GM18498 (cell line): ENCODE measurements around the gene CLEC14A.

Experiments used
- ATAC-seq: cut with Tn5 transposase; IDR thresholded peaks from one replicate; pipeline ENCODE4 v1.9.1; 2021; ENCODE audit warnings: mild to moderate bottlenecking, moderate library complexity; ENCODE audit not compliant: unreplicated experiment

The CLEC14A gene

DNA sequence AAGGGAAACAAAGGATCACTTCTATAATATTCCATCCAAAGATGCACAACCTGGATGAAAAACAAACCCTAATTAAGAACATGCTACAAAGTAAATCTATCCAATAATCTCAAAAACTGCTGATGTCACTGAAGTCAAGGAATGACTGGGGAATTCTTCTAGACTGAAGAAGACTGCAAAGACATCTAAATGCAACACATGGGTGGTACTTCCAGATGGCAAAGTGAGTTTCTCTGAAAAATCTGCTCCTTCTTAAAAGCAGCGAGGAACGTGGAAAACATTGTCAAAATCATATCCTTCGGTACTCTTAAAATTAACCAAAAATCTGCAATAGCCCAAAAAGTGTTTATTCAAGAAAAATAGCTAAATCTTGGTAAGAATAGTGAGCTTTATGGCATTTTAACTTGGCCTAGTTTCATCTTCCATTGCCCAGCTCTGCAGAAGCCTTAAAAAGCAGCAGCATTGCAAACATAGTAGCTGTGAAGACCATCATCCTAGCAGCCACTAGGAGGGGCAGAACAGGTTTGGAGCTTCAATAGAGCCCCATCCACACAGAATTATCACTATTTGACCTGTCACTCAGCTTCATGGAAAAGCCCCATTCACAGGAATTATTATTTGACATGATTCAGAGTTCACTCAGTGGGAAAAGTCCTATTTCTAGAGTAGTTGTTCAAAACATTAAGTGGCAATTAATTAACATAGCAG, 7.4 kb downstream of the CLEC14A start:
- ATAC-seq, result no peak

DNA sequence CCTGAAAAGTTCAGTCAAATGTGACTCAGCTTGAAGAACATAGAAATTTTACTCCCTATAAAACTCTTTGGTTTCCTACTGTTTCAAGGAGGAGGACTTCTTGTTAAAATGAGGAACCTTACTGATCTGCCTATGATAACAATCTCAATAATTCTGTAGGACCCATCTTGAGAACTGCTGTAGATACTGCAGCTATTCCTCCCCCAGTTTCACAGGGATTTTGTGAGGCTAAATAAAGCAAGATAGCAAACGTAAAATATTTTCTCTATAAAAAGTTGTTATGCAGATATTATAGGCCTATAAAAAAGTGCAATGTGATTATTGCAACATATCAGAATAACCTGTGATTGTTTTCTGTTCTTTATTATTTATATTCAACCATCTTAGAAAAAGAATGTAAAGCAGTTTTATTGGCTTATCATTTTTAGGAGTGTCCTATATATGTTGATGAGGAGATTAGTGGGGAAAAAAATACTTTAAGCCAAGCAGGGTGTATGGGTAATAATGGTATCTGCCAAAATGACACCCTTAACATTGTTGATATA, 12.1 kb downstream of the CLEC14A start:
- no peak for ATAC-seq

DNA sequence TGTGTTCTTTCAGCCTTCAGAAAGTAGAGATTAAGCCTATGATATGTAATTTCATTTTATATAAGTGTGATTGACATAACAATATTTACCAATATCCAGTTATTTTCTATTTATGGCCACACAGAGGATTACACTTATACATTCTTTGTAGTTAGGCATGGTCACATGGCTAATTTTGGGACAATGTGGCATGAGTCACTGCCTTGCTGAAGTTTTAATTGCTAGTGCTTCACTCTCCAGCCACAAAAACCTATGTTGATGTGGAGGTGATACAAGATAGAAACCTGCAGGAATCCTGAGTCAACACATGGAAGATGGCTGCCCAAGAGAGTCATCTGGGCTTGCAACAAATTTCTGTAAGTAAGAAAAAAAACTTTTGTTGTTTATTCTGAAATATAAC, 17.0 kb downstream of the CLEC14A start:
- no peak for ATAC-seq

DNA sequence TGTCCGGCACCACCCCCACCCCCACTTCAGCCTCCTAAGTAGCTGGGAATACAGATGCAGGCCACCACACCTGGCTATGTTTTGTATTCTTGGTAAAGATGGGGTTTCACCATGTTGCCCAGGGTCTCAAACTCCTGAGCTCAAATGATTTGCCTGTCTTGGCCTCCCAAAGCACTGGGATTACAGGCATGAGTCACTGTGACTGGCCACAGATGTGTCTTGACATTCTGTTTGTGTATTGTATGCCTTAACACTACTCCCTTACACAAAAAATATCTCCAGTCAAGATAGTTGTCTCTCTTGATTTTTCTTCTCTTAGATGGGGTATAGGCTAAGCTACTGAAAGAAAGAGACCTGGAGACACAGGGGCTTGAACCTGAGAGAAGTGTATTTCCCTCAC, 17.6 kb downstream of the CLEC14A start:
- ATAC-seq, result no peak

DNA sequence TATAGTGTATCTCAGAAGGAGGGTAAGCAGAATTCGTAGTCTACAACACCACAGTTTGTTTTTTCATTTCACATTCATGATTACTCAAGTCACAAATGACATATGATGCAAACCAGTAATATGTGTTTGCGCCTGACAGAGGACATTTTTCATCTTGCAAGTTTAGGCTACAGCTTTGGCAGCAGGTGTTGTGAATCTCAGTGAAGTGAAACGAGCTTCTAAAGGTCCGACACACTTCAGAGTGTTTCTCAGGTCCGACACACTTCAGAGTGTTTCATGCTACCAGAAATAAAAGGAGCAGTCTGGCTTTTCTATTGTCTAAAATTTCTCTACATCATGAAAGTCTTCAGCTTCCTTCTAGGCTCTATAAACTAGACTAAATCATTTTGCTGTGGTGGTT, 22.7 kb downstream of the CLEC14A start:
- ATAC-seq, result no peak

DNA sequence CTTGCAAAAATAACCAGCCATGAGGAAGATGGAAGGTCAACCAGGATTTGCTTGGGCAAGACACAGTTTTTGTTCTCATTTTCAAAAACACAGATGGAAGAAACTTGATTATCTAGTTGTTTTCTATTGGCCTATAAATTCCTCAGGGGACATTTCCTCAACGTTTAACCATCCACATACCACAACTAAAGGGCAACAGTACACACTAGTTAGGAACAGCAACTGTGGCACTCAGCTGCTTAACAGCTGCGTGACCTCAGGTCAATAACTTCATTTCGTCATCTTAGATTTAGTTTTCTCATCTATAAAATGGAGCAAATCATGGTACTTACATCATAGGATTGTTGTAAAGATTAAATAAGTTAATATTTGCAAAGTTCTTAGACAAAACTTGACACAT, 29.5 kb downstream of the CLEC14A start:
- no peak for ATAC-seq

DNA sequence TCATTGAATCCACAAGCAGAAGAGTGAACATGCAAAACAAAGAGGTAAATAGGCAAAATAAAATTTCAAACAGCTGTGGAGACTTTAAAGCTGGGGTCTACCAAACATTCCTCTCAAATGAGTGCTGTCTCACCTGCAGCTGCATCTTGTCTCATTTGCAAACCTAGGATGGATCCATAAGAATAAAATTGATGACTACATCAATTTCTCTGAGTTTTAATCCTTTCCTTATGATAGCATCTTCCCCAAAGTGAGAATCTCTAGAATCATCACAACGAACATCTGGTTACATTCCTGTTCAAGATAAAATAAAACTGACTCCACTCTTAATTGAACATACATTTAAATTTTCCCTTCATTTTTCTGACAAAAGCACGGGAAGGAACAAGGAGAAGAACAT, 29.9 kb downstream of the CLEC14A start:
- no peak for ATAC-seq

DNA sequence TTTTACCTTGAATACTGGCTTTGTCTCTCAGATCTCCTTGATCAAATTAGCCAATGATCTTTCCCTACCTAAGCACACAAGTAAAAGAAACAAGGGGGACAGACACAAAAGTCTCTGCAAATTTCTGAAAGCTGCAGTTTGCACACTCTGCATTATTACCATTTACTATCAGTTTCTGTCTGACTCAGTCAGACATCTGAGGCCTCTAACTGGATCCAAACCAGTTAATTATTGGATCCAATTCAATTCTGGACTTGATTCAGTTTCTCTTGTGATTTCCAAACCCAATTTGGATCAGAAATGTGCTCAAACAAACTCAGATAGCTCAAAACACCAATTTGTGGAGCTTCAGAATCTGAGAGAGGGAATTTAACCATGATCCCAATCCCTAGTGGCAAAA, 31.6 kb downstream of the CLEC14A start:
- no peak for ATAC-seq

DNA sequence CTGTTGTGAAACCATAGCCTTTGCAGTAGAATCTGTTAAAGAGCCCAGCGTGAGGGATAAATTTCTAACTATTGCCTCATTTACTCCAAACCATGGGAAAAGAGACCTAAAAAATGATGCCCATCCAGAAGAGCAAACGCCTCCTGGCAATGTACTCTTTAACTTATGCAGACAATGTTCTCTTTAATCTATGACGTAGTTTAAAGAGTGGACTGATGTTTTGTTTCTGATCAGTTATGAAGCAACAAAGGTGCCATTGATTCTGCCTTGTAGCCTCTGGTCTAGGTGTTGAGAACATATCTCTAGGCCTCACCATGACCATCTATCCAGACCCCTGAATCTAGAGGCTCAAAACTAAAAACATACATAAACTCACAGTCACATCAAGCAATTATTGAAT, 34.8 kb downstream of the CLEC14A start:
- ATAC-seq, result no peak

DNA sequence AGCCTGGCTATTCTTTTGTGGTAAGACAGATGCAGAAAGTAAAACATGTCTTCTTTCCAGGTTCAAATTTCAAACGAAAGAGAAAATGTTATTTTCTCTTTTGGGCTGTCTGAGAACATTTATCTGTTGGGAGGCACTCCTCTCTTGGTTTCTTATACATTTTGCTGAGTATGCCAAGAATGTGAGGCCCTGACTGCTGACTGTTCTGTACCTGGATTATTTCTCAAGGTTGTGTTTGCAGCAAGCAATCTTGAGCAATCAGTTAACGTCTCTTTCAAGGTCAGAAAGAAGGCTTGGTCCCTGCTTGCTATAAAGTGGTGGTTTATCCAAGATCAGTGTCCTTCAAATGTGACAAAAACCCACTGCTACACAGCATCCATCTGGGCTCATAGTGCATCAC, 38.3 kb downstream of the CLEC14A start:
- no peak for ATAC-seq

DNA sequence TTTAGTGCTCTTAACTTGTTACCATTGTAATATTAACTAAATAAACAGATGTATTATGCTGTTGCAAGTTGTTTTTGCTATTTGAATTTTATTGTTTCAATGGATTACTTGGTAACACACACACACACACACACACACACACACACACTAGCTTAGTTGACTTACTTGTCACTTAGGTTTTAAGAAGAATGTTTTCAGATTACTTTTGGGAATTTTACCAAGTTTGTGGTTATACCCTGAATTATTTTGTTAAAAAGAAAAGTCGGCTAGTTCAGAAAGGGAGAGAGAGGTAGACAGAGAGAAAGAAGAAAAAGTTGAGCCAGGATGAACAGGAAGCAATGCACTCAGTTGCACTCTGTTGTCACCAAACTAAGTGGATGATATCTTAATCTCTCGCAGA, 42.9 kb downstream of the CLEC14A start:
- no peak for ATAC-seq

DNA sequence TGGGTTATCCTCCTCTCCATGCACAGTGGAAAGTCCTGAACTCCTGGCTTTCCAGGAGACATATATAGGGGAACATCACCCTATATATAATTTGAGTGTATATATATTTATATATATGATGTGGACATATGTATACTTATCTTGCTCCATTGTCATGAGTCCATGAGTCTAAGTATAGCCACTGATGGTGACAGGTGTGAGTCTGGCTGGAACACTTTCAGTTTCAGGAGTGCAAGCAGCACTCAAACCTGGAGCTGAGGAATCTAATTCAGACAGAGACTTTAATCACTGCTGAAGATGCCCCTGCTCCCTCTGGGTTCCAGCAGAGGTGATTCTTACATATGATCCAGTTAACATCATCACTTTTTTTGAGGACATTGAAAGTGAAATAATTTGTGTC, 43.8 kb downstream of the CLEC14A start:
- ATAC-seq, result no peak

DNA sequence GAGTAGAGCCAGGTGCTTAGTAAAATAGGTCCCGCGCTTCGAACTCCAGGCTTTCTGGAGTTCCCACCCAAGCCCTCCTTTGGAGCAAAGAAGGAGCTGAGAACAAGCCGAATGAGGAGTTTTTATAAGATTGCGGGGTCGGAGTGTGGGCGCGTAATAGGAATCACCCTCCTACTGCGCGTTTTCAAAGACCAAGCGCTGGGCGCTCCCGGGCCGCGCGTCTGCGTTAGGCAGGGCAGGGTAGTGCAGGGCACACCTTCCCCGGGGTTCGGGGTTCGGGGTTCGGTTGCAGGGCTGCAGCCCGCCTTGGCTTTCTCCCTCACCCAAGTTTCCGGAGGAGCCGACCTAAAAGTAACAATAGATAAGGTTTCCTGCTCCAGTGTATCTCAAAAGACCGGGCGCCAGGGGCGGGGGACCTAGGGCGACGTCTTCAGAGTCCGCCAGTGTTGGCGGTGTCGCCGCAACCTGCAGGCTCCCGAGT, 44.6 kb downstream of the CLEC14A start:
- no peak for ATAC-seq

DNA sequence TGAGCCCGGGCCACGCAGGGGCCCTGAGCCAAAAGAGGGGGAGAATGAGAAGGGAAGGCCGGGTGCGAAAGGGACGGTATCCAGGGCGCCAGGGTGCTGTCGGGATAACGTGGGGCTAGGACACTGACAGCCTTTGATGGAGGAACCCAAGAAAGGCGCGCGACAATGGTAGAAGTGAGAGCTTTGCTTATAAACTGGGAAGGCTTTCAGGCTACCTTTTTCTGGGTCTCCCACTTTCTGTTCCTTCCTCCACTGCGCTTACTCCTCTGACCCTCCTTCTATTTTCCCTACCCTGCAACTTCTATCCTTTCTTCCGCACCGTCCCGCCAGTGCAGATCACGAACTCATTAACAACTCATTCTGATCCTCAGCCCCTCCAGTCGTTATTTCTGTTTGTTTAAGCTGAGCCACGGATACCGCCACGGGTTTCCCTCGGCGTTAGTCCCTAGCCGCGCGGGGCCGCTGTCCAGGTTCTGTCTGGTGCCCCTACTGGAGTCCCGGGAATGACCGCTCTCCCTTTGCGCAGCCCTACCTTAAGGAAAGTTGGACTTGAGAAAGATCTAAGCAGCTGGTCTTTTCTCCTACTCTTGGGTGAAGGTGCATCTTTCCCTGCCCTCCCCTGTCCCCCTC, 45.2 kb downstream of the CLEC14A start:
- ATAC-seq, result no peak

DNA sequence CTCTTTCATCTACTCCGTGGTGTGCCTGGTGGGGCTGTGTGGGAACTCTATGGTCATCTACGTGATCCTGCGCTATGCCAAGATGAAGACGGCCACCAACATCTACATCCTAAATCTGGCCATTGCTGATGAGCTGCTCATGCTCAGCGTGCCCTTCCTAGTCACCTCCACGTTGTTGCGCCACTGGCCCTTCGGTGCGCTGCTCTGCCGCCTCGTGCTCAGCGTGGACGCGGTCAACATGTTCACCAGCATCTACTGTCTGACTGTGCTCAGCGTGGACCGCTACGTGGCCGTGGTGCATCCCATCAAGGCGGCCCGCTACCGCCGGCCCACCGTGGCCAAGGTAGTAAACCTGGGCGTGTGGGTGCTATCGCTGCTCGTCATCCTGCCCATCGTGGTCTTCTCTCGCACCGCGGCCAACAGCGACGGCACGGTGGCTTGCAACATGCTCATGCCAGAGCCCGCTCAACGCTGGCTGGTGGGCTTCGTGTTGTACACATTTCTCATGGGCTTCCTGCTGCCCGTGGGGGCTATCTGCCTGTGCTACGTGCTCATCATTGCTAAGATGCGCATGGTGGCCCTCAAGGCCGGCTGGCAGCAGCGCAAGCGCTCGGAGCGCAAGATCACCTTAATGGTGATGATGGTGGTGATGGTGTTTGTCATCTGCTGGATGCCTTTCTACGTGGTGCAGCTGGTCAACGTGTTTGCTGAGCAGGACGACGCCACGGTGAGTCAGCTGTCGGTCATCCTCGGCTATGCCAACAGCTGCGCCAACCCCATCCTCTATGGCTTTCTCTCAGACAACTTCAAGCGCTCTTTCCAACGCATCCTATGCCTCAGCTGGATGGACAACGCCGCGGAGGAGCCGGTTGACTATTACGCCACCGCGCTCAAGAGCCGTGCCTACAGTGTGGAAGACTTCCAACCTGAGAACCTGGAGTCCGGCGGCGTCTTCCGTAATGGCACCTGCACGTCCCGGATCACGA, 46.0 kb downstream of the CLEC14A start:
- no peak for ATAC-seq

DNA sequence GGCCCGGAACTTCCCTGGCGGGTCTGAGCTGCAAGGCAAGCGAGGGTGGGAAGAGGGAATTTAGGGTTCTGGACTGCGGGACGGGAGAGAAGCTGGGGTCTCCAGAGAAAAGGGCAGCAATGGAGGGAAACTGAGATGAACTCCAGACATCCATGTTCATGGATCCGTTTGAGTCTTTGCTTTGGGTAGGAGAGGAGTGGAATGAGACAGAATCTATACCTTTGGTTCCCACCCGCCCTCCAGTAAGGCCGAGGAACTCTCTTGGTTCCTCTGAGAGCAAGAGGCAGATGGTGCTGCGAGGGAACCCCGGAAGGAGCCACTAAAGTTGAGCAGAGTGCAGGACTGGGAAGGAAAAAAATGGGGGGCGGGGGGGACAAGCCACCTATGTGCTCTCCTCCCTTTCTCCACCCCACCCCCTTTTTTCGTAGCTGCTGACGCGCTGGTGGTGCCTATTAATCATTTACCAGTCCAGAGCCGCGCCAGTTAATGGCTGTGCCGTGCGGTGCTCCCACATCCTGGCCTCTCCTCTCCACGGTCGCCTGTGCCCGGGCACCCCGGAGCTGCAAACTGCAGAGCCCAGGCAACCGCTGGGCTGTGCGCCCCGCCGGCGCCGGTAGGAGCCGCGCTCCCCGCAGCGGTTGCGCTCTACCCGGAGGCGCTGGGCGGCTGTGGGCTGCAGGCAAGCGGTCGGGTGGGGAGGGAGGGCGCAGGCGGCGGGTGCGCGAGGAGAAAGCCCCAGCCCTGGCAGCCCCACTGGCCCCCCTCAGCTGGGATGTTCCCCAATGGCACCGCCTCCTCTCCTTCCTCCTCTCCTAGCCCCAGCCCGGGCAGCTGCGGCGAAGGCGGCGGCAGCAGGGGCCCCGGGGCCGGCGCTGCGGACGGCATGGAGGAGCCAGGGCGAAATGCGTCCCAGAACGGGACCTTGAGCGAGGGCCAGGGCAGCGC, 47.0 kb downstream of the CLEC14A start:
- ATAC-seq, result no peak

DNA sequence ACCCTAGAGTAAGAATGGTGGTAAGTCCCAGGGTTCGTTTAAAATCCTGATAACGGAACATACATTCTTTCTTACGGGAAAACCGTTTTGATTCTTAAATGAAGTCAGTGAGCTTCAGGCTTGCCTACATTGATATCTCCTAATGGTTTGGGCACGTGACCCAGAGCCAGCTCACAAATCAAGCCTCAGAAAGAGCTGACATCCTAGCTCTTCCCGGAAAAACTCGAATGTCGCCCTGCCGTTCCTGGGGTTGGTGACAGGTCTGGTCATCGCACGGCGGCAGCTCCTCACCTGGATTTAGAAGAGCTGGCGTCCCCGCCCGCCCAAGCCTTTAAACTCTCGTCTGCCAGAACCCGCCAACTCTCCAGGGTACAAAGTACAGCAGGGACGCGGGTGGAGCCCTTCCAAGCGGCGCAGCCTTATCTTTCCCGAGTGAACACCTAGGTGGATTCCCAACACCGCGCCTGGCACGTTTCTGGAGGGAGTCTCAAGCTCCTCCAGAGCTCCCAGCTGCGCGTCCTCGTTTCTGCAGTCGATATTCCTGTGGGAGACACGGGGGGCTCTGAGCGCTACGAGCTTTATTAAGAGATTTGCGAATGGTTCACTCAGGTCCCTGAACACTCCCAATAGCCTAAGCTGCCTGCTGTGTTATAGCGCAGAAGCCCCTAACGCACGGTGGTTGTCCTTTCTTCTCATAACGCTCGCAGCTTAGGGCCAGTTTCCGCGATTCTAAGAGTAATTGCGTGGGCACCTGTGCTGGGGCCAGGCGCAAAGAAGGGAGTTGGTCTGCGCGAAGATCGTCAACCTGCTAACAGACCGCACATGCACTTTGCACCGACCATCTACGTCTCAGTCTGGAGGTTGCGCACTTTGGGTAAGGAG, 47.9 kb downstream of the CLEC14A start, which contains the start of gene SSTR1:
TSS of gene SSTR1 (plus strand) at position 169 of the 882 bp plus-strand sequence. CDS start 1,486 bp downstream, outside the sequence.
- ATAC-seq, result no peak

DNA sequence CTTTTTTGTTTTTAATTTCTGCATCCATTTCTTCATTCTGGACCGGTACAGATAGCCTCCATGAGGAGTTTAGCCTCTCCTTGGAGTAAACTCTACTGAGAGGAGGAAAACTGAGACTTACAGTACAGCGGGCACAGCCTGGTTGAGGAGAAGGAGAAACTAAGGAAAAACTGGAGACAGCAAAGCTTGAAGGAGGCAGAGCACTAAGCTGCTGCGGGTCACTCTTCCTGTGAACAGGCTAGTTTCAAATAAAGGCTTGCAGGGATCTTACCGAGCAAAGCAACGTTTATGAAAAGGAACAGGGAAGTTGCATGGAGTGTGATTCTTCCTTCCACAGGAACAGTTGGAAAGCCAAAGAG, 48.5 kb downstream of the CLEC14A start:
- ATAC-seq, result no peak
